AML-193 (cell line): ENCODE results near the gene MTA3.
"Not testable (repeated sequence)": the region's sequence is repeated elsewhere in the genome, so short reads cannot be mapped to it uniquely, and the experiment has no call there.

Experiments used
- DNase-seq, 2 experiments: peaks; one replicate each; lab custom pipeline; 2025; lab: John Stamatoyannopoulos, UW

The MTA3 gene

GRCh38 chr2:42663828-42664227, 95.4 kb downstream of the MTA3 start:
- peak; percentile 69 to 73 for DNase-seq

- no peak for DNase-seq
Observed at GRCh38 chr2:42673989-42674579, 105.7 kb downstream of the MTA3 start.

DNA sequence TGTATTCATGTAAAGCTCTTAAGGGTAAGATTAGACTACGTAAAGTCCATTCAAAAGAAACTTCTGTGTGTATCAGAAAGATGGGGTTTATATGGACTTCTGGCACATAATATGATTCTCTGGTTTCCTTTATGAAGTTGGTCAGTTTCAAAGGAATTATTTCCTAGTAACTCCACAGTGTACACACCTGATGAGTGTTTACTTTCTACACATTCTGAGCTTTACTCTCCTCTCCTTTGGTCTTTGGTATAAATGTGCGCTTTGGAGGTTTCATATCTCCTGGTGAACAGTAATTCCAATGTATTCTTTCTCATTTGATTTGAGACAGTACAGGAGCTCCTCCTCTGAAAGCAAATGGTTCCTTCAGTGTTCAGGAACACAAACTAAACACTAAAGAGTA, 107.4 kb downstream of the MTA3 start:
- DNase-seq: no peak

DNA sequence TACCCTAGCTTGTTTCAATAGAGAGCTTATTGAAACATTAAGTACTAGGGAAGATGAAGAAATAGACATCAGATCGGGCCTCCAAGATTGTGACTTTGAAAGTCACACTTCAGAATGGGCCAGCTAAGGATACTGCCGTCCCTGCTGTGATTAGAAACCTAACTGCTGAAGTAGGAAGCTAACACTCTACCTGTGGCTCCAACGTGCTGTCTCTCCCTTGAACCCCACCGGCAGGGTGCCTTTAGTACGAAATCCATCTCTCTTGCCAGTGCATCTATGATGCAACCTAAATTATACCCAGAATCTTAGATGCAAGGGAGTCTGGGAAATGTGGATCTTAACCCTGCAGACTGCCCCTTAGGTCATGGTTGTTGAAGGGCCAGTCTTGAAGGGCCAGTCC, 116.9 kb downstream of the MTA3 start:
- DNase-seq: no peak

DNA sequence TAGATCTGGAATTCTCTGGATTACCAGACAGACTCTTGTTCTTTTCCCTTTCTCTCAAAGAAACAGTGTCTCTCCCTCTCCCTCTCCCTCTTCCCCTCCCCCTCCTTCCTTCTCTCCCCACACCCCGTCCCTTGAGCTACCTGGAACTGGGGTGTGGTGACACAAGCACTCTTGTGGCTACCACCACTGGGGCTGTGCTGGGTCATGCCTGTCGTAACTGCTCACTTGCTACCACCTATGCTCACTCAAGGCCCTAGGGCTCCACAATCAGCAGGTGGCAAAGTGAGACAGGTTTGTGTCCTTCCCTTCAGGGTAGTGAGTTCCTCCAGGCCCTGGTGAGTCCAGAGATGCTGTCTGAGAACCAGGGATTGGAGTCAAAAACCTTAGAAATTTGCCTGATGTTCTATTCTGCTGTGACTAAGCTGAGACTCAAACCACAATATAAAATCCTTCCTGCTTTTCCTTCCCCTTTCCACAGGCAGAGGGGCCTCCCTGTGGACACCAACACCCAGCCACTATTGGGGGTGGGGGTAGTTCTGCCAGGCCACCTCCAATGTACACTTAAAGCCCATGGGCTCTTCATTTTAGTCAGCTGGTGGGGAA, 124.7 kb downstream of the MTA3 start:
- DNase-seq: peak; percentile 30 to 31

DNA sequence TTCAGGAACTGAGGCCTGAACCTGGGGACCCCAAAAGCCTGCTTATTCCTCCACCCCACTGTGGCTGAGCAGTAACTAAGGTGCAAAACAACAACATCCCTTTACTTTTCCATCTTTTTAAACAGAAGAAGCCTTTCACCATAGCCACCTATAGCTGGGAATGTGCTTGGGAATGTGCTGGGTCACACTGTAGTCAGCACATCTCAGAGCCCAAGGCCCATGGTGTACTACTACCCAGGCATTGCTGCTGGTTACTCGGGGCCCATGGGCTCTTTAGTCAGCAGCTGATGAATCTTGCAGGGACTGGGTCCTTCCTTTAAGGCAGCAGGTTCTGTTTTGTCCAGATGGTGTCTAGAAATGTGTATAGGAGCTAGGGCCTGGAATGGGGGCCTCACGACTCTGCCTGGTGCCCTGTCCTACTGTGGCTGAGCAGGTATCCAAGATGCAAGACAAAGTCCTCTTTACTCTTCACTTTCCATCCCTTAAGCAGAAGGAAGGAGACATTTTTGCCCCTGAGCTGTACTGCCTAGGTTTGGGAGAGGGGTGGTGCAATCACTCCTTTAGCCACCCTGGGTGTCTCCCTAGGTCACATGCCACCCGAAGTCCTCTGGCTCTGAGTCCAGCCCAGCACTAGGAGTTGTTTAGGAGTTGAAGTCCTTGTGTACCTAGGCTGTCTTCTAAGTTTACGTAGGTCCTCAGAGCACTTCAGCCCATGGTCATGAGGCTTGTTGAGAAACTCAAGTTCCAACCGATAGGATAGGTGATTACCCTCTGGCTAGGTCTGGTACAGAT, 125.5 kb downstream of the MTA3 start:
- DNase-seq: no peak

- DNase-seq: no peak
Observed at GRCh38 chr2:42696987-42697386, 128.6 kb downstream of the MTA3 start.

GRCh38 chr2:42698940-42699339, 130.5 kb downstream of the MTA3 start:
- DNase-seq: no peak

DNA sequence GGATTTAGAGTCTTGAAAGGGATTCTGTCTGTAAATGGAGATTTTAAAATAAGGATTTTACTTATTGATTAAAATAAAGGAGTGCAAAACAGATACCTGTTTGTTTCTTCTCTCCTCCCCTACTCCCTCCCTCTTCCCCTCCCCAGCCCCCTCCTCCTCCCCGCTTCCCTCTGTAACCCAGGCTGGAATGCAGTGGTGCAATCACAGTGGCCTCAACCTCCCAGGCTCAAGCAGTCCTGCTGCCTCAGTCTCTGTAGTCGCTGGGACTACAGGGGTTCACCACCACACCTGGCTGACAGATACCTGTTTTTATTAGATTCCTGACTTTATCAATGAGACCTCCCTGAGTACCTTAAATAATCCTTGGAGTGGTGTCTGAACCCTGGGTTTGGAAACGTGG, 138.4 kb downstream of the MTA3 start:
- DNase-seq: no peak

GRCh38 chr2:42708179-42708578, 139.7 kb downstream of the MTA3 start:
- no peak for DNase-seq

- no peak for DNase-seq
Observed at GRCh38 chr2:42711896-42712295, 143.5 kb downstream of the MTA3 start.

GRCh38 chr2:42712934-42713333, 144.5 kb downstream of the MTA3 start:
- DNase-seq: no peak

DNA sequence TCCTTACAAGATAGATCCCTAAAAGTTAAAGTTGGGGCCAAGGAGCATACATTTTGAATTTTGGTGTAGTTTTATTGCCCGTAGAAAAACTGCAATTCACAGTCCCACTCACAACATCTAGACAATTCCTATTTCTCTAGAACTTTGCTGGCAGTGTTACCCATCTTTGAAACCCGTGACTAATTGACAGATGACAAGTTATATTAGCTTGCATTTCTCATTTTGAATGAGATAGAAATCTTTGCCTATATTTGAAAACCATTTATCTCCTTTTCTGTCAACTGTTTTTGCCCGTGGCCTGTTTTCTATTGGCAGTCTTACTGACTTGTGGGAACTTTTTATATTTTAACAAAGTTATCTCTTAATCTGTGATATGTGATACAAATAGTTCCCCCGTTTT, 145.5 kb downstream of the MTA3 start:
- no peak for DNase-seq

DNA sequence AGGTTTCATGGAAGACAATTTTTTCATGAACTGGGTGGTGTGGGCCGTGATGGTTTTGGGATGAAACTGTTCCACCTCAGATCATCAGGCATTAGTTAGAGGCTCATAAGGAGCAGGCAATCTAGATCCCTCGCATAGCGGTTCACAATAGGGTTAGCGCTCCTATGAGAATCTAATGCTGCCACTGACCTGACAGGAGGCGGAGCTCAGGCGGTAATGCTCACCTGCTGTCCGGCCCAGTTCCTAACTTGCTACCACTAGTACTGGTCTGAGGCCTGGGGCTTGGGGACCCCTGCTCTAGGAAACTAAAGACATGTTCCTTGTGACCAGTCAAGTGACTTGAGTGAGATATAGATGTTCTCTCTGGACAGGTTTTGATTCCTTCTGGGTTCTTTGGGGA, 146.3 kb downstream of the MTA3 start:
- DNase-seq: no peak

DNA sequence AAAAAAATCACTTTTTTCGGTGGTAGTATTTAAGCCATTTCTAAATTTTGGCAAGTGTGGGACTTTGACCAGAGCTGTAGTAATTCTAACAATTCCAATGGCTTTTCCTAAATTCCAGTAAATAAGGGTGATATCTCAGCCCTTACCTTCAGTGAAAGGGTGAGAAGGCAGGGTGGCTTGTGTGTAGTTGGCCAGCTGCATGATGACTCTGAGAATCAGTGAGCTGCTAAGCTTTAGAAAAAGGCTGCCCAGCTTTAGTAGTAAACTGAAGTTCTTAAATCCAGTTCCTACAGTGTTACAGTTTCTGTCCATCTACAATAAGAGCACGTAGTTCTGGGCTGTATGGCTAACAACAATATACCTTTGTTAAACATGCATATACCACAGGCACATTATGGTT, 153.5 kb downstream of the MTA3 start:
- DNase-seq: no peak

- DNase-seq: peak; percentile 79 to 90
Observed at GRCh38 chr2:42722320-42723190, 154.1 kb downstream of the MTA3 start.

DNA sequence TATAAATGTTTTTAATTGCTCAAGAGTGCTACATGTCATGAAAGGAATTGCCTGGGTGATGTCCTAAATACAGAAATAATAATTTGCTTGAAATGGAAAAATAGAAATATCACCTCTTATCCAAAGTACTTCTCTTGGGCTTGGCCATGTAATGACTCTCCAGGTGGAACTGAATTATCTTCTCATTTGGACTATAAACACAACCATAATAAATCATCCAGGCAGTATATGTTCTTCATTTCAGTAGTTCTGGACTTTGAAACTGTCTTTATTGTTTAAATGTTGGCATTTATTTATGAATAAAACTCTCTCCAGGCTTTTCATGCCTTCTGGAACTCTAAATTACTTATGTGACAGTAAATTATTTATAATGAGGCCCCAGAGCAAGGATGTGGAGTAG, 155.0 kb downstream of the MTA3 start:
- no peak for DNase-seq

- no peak for DNase-seq
Observed at GRCh38 chr2:42724886-42725285, 156.5 kb downstream of the MTA3 start.

DNA sequence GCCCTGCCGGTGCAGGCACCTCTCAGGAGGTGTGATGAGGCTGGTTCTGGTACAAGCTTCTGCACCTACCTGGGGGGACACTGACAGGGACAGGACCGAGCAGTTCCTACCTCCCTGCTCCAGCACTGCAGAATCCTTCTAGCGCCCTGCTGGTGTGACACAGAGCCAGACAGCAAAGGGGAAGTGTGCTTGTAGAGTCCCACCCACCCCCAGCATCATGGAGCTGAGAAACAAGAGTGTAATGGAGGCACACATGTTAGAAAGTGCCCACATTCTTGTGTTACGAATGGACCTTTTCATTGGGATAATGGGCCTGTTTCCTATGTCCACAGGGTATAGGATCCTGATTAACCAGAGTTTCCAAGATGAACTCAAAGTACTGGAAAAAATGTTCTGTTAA, 157.2 kb downstream of the MTA3 start:
- DNase-seq: no peak

DNA sequence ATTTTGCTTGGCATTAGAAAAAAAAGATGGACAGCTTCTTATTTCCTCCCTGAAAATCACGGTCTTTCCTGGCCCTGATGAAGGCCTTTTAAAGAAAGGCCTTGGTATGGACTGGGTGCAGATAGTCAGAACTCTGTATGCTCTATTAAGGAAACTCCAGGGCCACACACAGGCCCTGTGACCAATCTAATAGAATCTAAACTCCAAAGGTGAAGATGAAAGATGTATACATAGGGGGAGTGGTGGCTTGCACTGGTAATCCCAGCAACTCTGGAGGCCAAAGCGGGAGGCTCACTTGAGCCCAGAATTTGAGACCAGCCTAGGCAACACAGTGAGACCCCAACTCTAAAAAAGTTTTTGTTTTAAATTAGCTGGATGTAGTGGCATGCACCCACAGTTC, 158.2 kb downstream of the MTA3 start:
- no peak for DNase-seq

DNA sequence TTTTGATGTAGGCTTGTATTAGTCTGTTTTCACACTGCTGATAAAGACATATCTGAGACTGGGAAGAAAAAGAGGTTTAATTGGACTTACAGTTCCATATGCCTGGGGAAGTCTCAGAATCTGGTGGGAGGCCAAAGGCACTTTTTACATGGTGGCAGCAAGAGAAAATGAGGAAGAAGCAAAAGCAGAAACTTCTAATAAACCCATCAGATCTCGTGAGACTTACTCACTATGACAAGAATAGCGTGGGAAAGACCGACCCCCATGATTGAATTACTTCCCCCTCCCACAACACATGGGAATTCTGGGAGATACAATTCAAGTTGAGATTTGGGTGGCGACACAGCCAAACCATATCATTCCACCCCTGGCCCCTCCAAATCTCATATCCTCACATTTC, 162.9 kb downstream of the MTA3 start:
- not testable (repeated sequence) for DNase-seq

DNA sequence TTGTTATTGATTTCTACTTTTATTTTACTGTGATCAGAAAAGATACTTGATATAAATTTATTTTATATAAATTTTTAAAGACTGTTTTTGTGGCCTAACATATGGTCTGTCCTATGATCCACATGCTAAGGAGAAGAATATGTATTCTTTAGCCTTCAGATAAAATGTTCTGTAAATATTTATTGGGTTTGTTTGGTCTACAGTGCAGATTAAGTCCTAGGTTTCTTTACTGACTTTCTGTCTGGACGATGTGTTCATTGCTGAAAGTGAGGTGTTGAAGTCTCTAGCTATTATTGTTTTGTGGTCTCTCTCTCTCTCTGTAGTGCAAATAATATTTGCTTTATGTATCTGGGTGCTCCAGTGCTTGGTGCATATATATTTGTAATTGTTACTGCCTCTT, 165.4 kb downstream of the MTA3 start:
- no peak for DNase-seq
